NT2/D1 (cell line): ENCODE results near the gene MPC1.
"Not testable (repeated sequence)": the region's sequence is repeated elsewhere in the genome, so short reads cannot be mapped to it uniquely, and the experiment has no call there.

ENCODE experiments used
- DNase-seq: peaks from one replicate; pipeline ENCODE4 v3.0.0-alpha.2; 2011; ENCODE audit warnings: low read depth, low spot score
- H3K27me3 ChIP-seq: 2 replicates; pipeline ENCODE4 v1.6.0; 2011; ENCODE audit warnings: mild to moderate bottlenecking; ENCODE audit not compliant: insufficient read length, insufficient read depth
- H3K36me3 ChIP-seq: 2 replicates; pipeline ENCODE4 v1.6.1; 2011; ENCODE audit warnings: mild to moderate bottlenecking, low read length, mixed read lengths; ENCODE audit not compliant: insufficient read depth, insufficient read length
- H3K4me1 ChIP-seq: 2 replicates; pipeline ENCODE4 v1.5.1; 2011; ENCODE audit not compliant: insufficient read depth, insufficient read length
- H3K4me3 ChIP-seq: 2 replicates; pipeline ENCODE4 v1.5.1; 2011; ENCODE audit warnings: low read depth; ENCODE audit not compliant: insufficient read length
- H3K9ac ChIP-seq: 2 replicates; pipeline ENCODE4 v1.6.0; 2011; ENCODE audit warnings: low read depth; ENCODE audit not compliant: insufficient read length
- H3K9me3 ChIP-seq: 2 replicates; pipeline ENCODE4 v1.5.1; 2011; ENCODE audit warnings: mild to moderate bottlenecking, low read length; ENCODE audit not compliant: insufficient read depth
- SUZ12 ChIP-seq: IDR thresholded peaks from 2 replicates; pipeline ENCODE4 v1.6.1; 2011; ENCODE audit not compliant: insufficient read length, insufficient read depth; ENCODE audit errors: extremely low read depth
- YY1 ChIP-seq: IDR thresholded peaks from 2 replicates; pipeline ENCODE4 v1.6.1; 2011; ENCODE audit not compliant: insufficient read length, insufficient read depth
- ZNF274 ChIP-seq: IDR thresholded peaks from 2 replicates; pipeline ENCODE4 v1.6.1; 2011; ENCODE audit warnings: mild to moderate bottlenecking, low read depth, low read length

The MPC1 gene

GRCh38 chr6:166387642-166388289, 5.0 kb upstream of the MPC1 start:
- no peaks in the 10 kb centered on the region for H3K36me3 ChIP-seq
- H3K9me3 ChIP-seq, result no peaks in the 10 kb centered on the region
- TF ChIP-seq ZNF274 (no peak), SUZ12 (no peak), YY1 (no peak)
- DNase-seq, result no peak
- H3K4me3 ChIP-seq, result no peak overlapping the region
- no peak overlapping the region for H3K9ac ChIP-seq
- H3K27me3 ChIP-seq, result no peaks in the 10 kb centered on the region
- H3K4me1 ChIP-seq, result no peaks in the 10 kb centered on the region

DNA sequence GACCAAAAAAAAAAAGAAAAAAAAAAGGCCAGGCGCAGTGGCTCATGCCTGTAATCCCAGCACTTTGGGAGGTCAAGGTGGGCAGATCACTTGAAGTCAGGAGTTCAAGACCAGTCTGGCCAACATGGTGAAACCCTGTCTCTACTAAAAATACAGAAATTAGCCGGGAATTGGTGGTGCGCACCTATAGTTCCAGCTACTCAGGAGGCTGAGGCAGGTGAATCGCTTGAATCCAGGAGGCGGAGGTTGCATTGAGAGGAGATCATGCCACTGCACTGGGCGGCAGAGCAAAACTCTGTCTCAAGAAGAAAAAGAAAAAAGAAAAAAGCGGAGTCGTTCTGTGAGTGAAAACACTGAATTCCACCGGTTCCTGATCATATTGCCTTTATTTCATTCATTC, 4.4 kb upstream of the MPC1 start:
- not testable (repeated sequence) for DNase-seq, H3K36me3 ChIP-seq, H3K4me3 ChIP-seq, H3K27me3 ChIP-seq, H3K4me1 ChIP-seq, H3K9me3 ChIP-seq, H3K9ac ChIP-seq

DNA sequence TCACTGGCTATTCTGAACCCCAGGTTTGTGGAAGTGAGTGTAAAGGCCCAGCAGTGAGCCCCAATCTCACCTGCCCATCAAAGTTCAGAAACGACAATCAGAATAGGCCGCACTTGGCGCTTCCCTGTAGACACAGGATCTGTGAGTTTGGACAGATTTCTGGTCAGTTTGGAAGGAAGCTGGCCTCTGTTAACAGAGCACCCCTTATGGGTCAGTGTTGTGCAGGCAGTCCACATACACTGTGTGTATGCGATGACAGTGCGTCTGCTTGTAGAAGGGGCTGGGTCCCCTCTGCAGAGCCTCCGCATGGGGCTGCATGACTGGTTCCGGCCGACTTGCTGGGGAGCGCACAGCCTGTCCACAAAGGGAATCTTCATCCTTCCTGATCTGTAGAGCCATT, 3.4 kb upstream of the MPC1 start:
- Histone ChIP-seq H3K4me3 (no peak overlapping the region), H3K27me3 (no peaks in the 10 kb centered on the region), H3K9me3 (no peaks in the 10 kb centered on the region), H3K9ac (no peak overlapping the region), H3K4me1 (no peaks in the 10 kb centered on the region), H3K36me3 (no peaks in the 10 kb centered on the region)
- no peak for DNase-seq
- no peak for TF ChIP-seq YY1

- not testable (repeated sequence) for H3K36me3 ChIP-seq, DNase-seq, H3K27me3 ChIP-seq, H3K9me3 ChIP-seq, H3K4me1 ChIP-seq
- Histone ChIP-seq H3K9ac (peak overlapping the region; percentile 86), H3K4me3 (peak overlapping the region; percentile 71)
These were observed 1.1 kb upstream of the MPC1 start for GRCh38 chr6:166383802-166384363.

DNA sequence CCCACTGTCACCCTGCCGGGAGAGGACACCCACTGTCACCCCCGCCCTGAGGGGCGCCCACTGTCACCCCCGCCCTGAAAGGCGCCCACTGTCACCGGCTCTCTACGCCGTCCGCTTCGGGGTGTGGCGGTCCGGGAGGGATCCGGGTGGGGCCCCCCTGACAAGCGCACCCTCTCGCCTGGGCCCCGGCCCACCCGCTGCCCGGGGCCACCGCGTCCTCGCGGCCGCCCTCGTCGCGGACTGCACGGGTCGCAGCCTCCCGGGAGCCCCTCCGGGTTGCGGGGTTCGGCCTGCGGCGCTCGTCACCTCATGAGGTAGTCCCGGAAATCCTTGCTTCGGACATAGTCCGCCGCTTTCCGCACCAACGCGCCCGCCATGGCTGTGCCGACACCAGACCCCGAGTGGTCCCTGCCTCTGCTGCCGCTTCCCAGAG, 224 bp downstream of the MPC1 start:
- DNase-seq, result no peak
- no peaks in the 10 kb centered on the region for H3K9me3 ChIP-seq
- H3K36me3 ChIP-seq, result no peaks in the 10 kb centered on the region
- peak overlapping the region; percentile 62 for H3K9ac ChIP-seq
- TF ChIP-seq ZNF274 (no peak), YY1 (no peak), SUZ12 (no peak)
- peak overlapping the region; percentile 71 for H3K4me3 ChIP-seq
- no peaks in the 10 kb centered on the region for H3K4me1 ChIP-seq
- no peaks in the 10 kb centered on the region for H3K27me3 ChIP-seq

DNA sequence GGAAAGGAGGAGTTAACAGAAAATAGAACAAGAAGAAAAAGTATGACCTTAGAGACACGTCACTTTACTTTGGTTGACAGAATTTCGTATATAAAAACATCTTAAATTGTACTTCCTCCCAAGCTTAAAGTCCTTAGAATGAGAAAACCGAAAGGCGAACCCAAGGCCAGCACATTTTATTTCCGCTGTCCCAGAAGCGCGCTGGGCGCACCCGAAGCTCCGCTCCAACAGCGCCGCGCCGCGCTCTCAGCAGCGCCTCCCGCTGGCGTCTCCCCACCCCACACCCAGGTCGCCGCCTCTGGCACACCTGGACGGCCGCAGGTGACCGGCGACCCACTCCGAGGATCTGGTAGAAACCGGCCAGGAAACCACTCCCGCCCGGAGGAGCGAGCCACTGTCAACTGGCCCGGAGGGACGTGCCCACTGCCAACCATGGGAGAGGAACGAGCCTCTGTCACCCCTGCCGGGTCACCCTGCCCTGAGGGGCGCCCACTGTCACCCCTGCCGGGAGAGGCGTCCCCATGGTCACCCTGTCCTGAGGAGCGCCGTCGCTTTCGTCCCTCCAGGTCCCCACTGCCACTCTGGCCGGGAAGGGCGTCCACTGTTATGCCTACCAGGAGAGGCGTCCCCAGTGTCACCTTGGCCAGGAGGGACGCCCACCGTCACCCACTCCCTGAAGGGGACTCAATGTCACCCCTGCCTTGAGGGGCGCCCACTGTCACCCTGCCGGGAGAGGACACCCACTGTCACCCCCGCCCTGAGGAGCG, 824 bp downstream of the MPC1 start:
- no peaks in the 10 kb centered on the region for H3K4me1 ChIP-seq
- TF ChIP-seq YY1 (no peak), ZNF274 (no peak), SUZ12 (no peak)
- no peaks in the 10 kb centered on the region for H3K27me3 ChIP-seq
- no peaks in the 10 kb centered on the region for H3K36me3 ChIP-seq
- H3K9ac ChIP-seq, result peak overlapping the region; percentile 62
- H3K4me3 ChIP-seq, result peak overlapping the region; percentile 71
- no peaks in the 10 kb centered on the region for H3K9me3 ChIP-seq
- DNase-seq, result no peak

- Histone ChIP-seq H3K36me3 (no peaks in the 10 kb centered on the region), H3K4me1 (no peaks in the 10 kb centered on the region), H3K4me3 (peak overlapping the region; percentile 71), H3K27me3 (no peaks in the 10 kb centered on the region), H3K9ac (peak overlapping the region; percentile 26), H3K9me3 (no peaks in the 10 kb centered on the region)
- DNase-seq, result no peak
- TF ChIP-seq ZNF274, result no peak
- no peak for TF ChIP-seq SUZ12
- TF ChIP-seq YY1, result no peak
These were observed 1.4 kb downstream of the MPC1 start for GRCh38 chr6:166381381-166381732.
